NCI-H82 treated with DMSO at 0.1 percent for 48 hours (cell line): ENCODE measurements around the gene MEGF11.
A peak's percentile ranks its signal among the peaks of the same experiment; 100 is the strongest.

Experiments used
- DNase-seq: peaks from one replicate; lab custom pipeline; 2025; ENCODE audit not compliant: unreplicated experiment; lab: John Stamatoyannopoulos, UW

MEGF11 gene

DNA sequence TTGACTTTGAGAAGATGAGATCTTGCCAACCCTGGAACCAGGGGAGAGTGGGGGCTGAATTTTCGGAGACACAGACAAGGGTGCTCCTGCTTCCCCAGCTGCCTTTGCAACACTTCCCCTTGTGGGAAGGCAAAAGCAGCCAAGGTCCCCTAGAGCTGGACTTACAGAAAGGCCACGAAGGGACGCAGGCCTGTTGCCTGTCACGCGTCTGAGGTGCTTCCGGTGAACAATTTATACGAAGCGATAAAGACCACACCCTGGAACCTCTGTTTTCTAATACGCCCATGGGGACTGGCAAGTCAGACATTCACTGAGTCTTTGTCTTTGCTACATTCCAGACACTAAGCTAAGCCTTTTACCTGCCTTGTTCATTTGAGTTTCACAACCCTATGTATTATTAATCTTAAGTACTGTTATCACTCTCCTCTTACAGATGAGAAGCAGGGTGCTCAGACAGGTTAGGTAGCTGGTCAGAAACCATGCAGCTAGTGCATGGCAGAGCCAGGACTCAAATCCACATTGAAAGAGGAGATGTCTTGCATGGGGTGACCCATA, 13.2 kb downstream of the MEGF11 start:
- DNase-seq = no peak

DNA sequence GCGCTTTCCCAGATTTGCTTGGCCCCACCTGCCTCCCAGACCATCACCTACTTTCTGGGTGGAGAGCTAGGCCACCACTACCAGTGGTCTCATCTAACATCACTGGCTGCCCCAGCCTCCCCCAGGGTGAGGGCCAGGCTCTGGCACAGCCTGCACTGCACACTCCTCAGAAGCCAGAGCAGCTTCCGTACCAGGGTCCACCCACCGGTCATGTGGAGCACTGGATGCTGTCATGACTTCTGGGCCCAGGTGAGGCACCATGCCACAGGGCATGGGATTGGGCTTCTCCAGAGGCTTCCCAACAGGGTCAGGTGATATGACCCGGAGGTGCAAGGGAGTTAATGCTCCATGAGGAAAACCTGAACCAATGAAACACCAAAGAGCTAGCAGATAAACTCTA, 14.0 kb downstream of the MEGF11 start:
- no peak for DNase-seq

DNA sequence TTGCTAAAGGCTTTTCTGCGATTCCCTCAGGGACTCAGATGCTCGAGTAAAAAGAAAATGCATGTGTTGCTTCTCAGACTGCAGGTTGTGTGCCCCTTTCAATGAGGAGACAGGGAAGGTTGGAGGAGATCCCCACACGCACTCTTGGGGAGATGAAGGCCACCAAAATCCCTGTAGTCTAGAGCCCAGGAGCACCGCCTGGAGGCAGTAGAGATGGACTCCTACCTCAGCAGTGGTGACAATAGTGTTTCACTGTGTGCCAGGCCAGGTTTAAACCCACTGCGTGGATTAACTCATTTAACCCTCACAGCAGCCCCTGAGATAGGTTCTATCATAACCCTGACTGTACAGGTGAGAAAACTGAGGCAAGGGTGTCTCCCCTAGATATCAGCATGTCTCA, 15.2 kb downstream of the MEGF11 start:
- no peak for DNase-seq

DNA sequence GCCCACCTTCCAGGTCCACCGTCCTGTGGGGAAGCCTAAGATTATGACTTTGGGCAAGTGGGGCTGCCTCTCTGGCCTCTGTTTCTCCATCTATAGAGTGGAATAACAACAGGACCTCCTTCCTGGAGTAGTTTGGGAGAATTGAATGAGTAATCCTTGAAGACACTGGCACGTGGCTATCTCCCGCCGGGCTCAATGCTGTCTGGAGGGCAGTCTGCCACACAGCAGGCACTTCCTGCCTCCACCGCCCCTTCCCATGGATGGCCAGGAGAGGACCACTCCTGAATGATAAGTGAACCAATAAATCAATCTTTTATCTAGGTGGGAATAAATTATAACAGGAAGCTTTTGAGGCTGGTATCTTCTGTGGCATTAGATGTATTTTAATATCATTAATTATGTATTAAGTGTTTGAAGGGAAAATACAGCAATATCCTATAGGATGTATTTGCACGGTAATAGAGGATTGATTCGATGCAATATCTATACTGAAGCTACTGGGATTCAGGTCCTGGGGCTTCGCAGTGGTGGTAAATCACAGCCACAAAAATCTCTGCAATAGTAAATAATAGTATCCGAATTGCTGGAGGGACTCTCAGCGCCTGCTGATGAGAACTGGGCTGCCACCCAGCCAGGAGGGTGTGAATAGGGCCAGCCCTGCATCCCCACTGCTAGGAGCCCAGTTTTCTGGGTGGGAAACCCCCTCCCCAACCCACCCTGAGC, 15.9 kb downstream of the MEGF11 start:
- DNase-seq = no peak

DNA sequence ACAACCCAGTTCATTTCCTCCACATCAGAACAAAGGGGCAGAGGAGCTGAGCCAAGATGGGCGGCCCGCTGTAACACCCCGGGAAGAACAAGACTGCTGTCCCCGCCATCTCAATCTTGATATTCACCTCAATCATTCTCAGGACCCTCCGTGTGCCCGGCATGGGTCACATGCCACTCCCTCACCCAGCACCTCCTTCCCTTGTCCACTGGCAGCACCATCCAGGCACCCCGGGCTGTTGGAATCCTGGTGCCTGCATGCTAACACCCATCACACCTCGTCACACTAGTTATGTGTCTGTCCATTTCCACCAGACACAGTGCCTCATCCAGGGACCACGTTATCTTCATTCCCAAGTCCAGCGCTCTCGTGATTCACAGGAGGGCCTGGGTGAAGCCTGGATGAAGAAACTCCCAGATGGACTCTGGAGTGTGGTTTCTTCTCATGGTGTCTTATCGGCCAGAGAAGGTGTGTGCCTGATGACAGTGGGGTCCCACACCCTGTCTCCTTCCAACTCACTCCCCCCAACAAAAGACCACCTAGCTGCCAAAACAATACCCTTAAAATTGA, 16.7 kb downstream of the MEGF11 start:
- no peak for DNase-seq

DNA sequence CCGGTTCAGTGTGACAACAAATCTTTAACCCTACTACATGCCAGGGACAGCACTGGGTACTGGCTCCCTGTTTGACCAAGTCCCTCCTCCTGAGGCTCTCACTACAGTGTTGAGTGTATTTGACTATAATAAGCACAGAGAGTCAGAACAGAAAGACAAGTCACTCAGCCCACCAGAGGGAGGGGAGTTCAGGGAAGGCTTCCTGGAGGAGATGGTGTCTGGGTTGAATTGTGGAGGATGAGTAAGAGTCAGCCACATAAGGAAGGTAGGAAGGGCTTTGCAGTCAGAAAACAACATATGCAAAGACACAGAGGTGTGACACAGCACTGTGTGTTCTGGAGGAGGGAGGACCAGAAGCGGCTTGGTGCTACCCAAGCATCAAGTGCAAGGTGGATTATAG, 17.7 kb downstream of the MEGF11 start:
- no peak for DNase-seq

DNA sequence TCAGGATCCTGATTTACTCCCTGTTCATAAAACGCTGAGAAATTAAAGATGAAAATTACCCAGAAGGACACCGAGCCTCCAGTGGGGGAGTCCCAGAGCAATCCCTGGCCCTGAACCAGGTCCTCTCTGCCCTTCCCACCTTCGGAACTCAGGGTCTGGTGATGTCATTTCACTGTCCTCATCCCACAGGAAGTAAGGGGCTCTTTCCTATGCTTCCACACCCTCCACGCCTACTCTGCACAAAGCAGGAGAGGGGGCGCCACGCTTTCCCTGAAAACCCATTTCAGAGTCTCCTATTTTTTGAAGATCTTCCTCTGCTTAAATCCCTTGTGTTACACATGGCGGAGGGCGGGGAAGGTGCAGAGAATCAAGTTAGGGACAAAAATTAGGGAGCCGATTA, 18.8 kb downstream of the MEGF11 start:
- DNase-seq = no peak

DNA sequence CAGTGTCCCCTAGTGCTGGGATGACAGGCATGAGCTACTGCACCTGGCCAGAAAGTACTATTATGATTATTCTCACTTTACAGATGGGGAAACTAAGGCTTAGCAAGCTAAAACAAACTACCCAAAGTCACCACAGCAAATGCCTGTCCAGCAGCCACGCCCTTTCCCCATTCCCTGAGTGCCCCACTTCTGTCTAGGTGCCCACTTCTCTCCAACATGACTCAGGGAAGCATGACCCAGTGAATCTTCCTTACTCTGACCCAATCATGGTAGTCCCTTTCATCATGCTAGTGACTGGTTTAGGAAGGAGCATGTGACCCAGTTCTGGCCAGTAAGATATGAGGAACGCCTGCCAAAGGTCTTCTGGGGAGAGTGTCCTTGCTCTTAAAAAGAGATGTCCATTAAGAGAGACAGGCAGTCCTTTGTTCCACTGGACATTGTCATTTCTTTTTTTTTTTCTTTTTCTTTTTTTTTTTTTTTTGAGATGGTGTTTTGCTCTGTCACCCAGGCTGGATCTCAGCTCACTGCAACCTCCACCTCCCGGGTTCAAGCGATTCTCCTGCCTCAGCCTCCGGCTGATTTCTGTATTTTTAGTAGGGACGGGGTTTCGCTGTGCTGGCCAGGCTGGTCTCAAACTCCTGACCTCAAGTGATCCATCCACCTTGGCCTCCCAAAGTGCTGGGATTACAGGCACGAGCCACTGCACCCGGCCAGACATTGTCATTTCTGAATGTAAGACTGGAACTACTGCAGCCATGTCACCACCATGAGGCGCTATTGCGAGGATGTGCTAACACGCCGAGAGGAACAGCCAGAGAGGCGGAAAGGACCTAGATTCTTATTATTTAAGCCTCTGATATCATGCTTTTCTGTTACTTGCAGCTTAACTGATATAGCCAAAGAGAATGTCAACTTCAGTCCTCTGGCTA, 19.8 kb downstream of the MEGF11 start:
- DNase-seq = no peak

DNA sequence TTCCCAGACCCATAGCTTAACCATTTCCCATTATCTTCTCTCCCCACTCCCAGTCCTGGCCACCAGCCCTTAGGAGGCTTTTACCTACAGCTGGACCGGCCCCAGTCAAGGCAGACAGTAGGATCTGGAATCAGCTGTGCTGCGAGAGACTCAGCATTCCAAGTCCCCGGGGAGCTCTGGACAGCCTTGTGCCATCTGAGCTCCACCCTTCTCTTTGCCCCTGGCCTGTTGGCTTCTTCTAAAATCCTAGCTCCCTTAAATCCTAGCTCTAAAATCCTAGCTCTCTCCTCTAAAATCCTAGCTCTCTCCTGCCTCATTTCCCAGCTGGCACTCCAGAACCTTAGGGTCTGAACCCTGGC, 21.3 kb downstream of the MEGF11 start:
- DNase-seq = no peak

DNA sequence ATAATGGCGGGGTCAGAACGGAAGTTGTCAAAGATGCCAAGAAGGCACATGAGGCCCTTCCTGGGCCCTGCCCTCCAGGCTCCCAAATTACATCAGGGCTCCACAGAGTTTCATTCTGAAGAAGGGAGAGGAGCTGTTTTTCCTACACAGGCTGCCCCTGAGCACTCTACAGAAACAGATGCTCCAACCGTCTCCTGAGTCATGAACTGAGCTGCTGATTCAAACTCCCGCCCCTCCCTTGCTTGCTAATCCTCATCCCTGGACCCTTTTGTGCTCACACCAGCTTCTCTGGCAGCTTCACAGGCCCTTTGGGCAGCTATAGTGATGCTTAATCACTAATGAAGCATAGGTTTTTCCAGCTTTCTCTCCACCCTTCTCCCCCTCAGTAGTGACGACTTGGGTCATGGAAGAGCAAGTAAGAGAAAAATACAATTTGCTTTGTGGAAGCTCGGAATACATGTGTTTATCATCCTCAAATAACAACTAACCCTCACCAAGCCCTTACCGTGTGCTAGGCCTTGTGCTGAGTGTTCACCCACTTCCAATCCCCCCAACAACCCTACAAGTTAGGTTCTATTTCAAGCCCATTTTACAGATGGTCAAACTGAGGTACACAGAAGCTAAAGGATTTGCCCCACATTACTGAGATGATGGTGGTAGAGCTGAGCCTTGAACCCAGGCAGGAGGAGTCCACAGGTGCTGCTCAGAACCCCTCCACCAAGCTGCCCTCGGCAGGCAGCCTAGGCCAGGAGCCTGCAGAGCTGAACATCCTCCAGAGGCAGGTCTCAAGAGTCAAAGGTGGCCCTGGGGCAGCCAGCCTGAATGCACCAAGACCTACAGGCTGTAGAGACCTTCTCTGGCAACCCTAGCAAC, 21.9 kb downstream of the MEGF11 start:
- peak; percentile 27 for DNase-seq

DNA sequence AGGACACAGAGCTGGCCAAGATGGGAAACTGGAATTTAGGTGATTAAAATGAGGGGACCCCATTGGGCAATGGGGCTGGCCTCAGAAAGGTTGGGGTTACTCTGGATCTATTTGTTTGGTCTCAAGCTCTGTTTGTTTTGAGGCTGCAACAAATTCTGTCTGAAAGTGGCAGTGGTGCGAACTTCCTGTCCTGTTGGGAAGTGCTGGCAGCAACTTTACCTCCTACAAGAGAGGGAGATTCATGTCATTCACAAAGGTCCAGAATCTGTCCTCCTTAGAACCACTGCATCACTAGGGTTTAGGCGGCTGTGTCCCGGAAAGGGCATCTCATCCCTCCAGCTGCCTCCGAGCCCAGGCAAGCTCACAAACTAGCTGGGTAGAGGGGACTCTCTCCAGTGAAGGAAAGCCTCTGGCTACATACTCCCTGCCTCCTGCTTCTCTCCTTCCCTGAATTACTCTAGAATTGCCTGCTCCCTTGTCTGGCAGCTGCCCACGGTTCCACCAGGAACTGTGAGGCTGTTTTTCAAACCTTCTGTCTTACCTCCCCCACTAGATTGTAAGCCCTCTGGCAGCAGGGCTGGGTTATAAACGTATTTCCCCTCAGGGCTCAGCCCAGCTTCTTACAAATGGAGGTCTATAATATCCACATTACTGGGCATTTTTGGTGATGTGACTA, 23.6 kb downstream of the MEGF11 start:
- DNase-seq = no peak

DNA sequence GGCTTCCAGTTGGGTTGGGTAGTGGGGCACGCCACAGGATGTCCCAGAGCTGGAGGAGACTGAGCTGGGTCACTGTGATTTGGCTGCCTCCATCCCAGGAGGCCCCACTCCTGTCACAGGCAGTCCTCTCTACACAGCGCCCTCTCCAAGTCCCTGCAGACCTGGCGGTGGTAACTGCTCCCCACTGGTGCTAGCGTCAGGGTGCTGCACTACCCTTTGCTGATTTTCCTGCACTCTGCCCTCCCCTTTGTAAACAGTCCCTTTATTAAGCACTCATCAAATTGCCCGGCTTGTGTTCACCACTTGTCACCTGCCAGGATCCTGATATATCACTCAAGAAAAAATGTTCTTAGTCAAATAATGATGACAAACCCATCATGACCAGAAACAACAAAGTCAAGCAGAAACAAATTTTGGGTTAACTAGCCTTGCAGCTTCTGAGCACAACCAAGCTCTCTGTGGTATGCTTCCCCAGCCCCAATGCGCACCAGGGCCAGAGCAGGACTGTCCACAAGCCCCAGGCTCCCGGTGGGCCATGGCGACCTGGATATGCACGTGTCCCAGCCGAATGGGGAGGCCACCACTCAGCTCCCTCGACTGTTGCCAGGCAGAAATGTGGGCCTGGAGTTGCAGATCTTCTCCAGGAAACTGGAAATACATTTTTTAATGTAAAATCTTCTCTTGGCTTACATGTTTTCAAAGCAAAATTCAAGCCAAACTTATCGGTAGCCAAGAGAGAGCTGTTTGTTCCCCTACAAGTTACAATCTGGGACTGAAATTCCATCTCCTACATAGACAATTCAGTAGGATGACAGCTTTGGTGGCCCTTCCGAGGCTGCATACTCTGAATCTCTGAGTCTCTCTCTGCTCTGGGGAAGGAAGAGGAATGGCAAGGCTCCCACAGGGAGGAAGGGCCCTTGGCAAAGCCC, 24.5 kb downstream of the MEGF11 start:
- no peak for DNase-seq

DNA sequence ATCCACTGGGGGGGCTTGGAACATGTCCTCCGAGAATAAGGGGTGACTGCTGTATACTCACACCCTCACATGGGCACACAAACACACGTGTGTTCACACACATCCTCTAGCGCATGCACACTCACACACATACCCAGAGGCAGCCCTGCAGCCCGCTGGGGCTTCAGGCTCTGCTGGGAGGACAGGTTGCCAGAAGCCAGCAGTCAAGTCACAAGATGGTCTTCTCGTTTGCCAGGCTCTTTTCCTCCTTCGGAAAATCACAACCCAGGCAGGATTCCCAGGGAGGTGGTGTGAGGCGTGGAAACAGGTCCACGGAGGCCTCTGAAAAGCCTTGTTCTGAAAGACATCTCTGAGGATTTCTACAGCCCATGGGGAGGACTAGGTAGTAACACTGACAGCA, 26.8 kb downstream of the MEGF11 start:
- DNase-seq = no peak

DNA sequence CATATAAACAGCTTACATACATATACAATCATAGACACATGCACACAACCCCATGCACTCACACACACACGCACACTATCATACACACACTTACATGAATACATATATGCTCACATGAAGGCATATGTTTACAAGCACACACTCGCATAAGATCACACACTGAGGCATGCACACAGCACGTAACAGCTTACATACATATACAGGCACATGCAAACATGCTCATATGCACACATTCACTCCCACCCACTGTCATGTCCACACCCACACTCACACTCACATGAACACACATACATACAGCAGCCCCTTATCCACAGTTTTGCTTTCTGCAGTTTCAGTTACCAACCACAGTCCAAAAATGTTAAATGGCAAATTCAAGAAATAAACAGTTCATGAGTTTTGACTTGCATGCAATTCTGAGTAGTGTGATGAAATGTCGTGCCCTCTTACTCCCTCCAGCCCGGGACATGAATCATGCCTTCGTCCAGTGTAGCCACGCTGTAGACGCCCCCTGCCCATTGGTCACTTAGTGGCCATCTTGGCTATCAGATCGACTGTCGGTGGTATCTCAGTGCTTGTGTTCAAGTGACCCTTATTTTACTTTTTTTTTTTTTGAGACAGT, 27.8 kb downstream of the MEGF11 start:
- no peak for DNase-seq

DNA sequence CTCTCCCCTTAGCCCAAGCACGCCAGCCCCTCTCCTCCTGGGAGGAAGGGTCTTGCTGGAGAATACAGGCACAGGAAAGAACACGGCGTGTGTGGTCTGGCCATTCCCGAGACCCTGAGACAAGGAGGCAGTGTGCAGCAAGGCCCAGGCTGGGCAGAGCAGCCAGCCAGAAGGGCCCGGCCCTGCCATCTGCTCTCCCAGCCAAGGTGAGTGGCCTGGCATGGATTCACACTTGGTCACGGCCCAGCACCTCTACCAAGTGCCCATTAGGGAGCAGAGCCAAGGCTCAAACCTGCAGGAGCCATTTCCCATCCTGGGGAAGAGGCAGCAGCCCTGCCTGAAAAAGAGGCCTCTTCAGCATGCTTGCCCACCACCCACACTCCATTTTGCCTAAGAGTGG, 28.6 kb downstream of the MEGF11 start:
- no peak for DNase-seq

DNA sequence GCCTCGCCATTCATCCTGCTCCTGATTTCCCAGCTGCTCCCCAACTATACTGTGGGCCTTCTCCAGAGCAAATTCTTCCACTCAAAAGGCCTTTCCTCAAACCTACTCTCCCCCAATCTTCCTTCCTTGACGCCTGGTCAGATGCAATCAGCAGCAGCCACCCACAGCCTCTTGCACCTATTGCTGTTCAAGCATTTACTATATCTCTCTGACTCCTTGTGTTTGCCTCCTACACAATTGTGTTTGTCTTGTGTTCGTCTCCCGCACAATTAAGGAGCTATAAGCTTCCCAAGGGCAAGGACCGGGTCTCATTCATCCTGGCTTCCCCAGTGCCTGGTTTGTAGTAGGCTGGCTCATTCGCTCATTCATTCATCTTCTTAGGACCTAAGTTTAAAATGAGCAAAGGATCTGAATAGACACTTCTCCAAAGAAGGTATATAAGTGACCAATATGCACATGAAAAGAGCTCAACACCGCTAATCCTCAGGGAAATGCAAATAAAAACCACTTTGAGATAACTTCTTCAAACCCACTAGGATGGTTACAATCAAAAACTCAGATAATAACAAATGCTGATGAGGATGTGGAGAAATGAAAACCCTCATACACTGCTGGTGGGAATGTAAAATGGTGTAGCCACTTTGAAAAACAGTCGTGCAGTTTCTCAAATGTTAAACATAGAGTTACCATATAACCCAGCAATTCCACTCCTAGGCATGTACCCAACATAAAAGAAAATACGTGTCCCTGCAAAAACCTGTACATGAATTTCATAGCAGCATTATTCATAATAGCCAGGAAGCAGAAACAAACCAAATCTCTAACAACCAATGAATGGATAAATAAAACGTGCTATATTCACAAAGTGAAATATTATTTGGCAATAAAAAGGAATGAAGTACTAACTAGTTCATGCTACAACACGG, 31.0 kb downstream of the MEGF11 start:
- no peak for DNase-seq

DNA sequence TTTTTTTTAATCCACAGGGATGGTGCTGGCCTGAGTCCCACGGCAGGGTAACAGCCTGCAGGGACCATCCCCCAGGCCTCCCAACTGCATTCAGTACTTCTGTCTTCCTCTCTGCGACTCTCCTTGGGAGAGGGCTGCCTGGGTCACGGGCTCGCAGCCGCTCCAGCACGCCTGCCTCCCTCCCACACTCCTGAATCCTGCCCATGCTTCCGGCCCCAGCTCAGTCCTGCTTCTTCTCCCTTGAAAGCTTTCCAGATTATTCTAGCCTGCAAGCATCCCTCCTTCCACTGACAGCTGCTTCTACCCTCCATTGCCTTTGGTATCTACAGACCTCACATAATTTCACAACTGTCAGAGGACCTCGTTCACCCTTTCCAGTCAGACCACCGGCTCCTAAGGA, 32.4 kb downstream of the MEGF11 start:
- DNase-seq = no peak

DNA sequence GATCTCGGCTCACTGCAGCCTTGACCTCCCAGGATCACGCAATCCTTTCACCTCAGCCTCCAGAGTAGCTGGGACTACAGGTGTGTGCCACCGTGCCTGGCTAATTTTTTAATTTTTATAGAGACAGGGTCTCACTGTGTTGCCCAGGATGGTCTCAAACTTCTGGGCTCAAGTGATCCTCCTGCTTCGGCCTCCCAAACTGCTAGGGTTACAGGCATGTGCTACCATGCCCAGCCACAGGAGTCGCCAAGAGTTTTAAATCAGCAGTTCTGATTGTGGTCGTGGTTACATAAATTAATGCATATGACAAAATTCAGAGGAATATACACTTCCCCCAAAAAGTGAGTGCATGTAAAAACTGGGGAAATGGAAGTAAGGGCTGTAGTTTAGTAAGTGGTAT, 32.9 kb downstream of the MEGF11 start:
- DNase-seq = no peak
